ENCODE results near the gene DDX10. TPM values are rescaled to one million over a fixed set of nuclear protein-coding genes. Genes with fewer than 3 reads are reported as not detected.

DDX10 gene
- total RNA-seq, 1 donor = 20.3 TPM

DNA sequence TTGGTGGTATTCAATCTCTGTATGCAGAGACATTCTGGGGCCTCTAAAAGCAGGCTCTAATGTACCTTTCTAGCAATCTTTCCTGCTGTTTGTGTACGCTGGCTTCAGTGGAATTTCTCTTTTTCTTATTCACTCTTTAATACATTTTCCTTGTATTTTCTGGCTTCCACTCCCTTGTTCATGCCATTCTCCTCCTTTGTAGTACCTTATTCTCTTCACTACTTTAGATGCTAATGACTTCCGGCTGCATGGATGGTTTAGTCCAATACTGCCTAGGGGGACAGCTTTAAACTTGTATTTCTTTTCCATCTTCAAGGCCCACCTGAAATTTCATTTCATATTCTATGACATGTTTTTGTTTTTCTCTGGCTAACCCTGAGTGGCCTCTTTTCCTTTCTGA lies 40.2 kb downstream of the DDX10 start:
- H3K4me3 ChIP-seq (ENCODE audit: low read depth, low read length) = no peak overlapping the region
- TF ChIP-seq, protein P1, sequence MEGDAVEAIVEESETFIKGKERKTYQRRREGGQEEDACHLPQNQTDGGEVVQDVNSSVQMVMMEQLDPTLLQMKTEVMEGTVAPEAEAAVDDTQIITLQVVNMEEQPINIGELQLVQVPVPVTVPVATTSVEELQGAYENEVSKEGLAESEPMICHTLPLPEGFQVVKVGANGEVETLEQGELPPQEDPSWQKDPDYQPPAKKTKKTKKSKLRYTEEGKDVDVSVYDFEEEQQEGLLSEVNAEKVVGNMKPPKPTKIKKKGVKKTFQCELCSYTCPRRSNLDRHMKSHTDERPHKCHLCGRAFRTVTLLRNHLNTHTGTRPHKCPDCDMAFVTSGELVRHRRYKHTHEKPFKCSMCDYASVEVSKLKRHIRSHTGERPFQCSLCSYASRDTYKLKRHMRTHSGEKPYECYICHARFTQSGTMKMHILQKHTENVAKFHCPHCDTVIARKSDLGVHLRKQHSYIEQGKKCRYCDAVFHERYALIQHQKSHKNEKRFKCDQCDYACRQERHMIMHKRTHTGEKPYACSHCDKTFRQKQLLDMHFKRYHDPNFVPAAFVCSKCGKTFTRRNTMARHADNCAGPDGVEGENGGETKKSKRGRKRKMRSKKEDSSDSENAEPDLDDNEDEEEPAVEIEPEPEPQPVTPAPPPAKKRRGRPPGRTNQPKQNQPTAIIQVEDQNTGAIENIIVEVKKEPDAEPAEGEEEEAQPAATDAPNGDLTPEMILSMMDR (IDR thresholded peaks at IDR 0.05; ENCODE audit: insufficient read depth, low read depth, low read length) = no peak
- no peak for DNase-seq (ENCODE audit: low read depth)

DNA sequence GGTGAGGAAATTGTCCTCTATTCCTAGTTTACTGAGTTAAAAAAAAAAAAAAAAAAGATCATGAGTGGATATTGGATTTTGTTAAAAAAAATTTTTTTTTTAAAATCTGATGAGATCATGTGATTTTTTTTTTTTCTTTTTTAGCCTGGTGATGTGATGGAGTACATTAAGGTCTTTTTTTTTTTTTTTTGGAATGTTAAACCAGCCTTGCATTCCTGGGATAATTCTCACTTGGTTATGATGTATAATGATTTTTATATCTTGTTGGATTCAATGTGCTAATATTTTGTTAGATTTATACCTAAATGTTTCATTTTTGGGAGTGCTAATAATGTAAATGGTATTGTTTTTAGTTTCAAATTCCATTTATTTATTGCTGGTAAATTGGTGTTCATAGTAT lies 43.3 kb downstream of the DDX10 start:
- DNase-seq (ENCODE audit: low read depth) = no peak
- H3K4me3 ChIP-seq (ENCODE audit: low read depth, low read length) = no peak overlapping the region
- TF ChIP-seq, protein P1 (IDR thresholded peaks at IDR 0.05; ENCODE audit: insufficient read depth, low read depth, low read length) = no peak

DNA sequence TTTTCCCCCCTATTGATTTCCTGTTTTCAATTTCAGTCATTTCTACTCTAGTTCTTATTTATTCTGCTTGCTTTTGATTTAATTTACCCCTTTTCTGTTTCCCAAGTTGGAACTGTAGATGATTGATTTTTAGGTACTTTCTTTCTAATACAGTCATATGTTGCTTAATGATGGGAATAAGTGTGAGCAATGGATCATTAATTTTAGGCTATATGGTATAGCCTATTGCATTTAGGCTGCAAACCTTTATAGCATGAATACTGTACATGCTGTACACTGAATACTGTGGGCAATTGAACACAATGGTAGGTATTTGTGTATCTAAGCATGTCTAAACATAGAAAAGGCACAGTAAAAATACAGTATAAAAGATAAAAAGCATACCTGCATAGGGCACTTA lies 44.9 kb downstream of the DDX10 start:
- H3K4me3 ChIP-seq (ENCODE audit: low read depth, low read length) = no peak overlapping the region
- no peak for DNase-seq (ENCODE audit: low read depth)
- TF ChIP-seq, protein P1 (IDR thresholded peaks at IDR 0.05; ENCODE audit: insufficient read depth, low read depth, low read length) = no peak

DNA sequence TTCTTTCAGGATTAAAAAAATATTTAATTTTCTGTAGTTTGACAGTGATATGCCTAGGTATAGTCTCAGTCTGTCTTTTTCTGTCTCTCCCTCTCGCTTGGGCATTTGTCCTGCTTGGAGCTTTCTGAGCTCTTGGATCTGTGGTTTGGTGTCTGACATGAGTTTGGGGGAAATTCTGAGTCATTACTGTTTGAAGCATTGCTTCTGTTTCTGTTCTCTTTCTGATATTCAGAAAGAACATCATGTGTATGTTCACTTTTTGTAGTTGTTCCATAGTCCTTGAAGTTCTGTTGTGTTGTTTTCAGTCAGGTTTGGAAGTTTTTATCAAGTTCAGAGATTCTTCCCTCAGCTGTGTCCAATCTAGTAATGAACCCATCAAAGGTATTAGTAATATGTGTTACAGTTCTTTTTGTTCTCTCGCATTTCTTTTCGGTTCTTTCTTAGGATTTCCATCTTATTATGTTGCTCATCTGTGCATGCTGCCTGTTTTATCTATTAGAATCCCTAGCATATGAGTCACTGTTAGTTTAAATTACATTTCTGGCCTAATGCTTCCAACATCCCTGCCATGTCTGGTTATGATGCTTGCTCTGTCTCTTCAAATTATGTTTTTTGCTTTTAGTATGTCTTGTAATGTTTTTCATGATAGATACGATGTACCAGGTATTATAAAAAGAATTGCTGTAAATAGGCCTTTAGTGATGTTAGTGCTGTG lies 48.4 kb downstream of the DDX10 start:
- H3K4me3 ChIP-seq (ENCODE audit: low read depth, low read length) = no peak overlapping the region
- DNase-seq (ENCODE audit: low read depth) = peak; percentile 52
- TF ChIP-seq, protein P1 (IDR thresholded peaks at IDR 0.05; ENCODE audit: insufficient read depth, low read depth, low read length) = no peak

DNA sequence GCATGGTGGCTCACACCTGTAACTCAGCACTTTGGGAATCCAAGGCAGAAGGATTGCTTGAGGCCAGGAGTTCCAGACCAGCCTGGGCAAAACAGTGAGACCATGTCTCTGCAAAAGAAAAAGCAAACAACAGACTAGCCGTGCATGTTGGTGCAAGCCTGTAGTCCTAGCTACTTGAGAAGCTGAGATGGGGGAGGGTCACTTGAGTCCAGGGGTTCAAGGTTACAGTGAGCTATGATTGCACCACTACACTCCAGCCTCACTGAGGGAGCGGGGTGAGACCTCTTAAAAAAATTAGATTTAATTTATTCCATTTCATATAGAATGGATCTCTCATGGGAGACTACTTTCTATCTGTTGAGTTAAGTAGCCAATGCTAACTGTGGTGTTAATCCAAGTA lies 50.4 kb downstream of the DDX10 start:
- TF ChIP-seq, protein P1 (IDR thresholded peaks at IDR 0.05; ENCODE audit: insufficient read depth, low read depth, low read length) = no peak
- H3K4me3 ChIP-seq (ENCODE audit: low read depth, low read length) = no peak overlapping the region
- no peak for DNase-seq (ENCODE audit: low read depth)

DNA sequence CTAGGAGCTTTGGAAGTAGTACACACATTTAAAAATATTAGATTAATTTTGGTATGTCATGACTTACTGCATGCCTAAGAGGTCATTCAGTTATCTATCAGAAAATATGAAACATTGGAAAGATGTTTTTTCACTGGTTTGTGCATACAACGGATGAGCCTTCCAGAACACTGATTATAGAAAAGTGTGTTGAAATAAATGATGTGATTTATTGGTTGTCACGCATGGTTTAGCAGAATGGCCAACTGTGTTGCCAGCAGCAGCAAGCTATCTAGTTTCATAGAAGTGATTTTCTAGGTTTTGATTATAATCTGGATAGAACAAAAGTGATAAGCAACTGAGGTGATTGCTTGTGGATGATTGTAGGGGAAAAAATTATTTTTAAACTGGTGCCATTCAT lies 53.6 kb downstream of the DDX10 start:
- TF ChIP-seq, protein P1 (IDR thresholded peaks at IDR 0.05; ENCODE audit: insufficient read depth, low read depth, low read length) = no peak
- DNase-seq (ENCODE audit: low read depth) = peak; percentile 65
- no peak overlapping the region for H3K4me3 ChIP-seq (ENCODE audit: low read depth, low read length)
